Measurements from ENCODE around the gene EEF1AKMT4. TPM values are rescaled to one million over a fixed set of nuclear protein-coding genes. Genes with fewer than 3 reads are reported as not detected.

EEF1AKMT4 gene
- total and polyA plus RNA-seq, 4 donors, result 0.41 to 3.0 (median 1.6) TPM

- Histone ChIP-seq H3K4me1 (ENCODE audit: control insufficient read depth in 1 of 2, insufficient read depth in 2 of 2, low read length in 2 of 2) (peaks cover 0 to 1% of the 10 kb centered on the region in 2 donors), H3K9me3 (ENCODE audit: control insufficient read depth, low read length) (no peaks in the 10 kb centered on the region), H3K27me3 (ENCODE audit: control insufficient read depth in 1 of 2, insufficient read depth in 2 of 2, low read length in 1 of 2) (no peaks in the 10 kb centered on the region), H3K4me3 (ENCODE audit: low read length in 2 of 2) (no peak overlapping the region), H3K36me3 (ENCODE audit: control insufficient read depth in 1 of 2, insufficient read depth in 2 of 2, low read length in 1 of 2) (peaks cover 0 to under 1% of the 10 kb centered on the region in 2 donors), H3K27ac (ENCODE audit: low read depth in 1 of 2, low read length in 2 of 2) (no peak overlapping the region)
- DNase-seq (peak in 1 of 2 donors; percentile 12), ATAC-seq (ENCODE audit: low FRiP score) (no peak)
- WGBS, 2 donors, result 74 to 87% methylated on average over 7 of the region's 7 CpGs
- intact Hi-C loops (cut with DNase I), result loop anchor here (5.0 kb wide), 3 partner anchors 34 to 109 kb away; partner anchors contain the start of genes ABCF3 (in 1 of the 2), ALG3 (in 1 of the 2), CAMK2N2 (in 1 of the 2) and EEF1AKMT4 (in 1 of the 2)
Observed at GRCh38 chr3:184296616-184297015, 47.1 kb downstream of the EEF1AKMT4 start.

GRCh38 chr3:184298759-184299487 lies 49.5 kb downstream of the EEF1AKMT4 start, which contains the start of gene PSMD2:
Gene PSMD2 (plus strand): TSS chr3:184299241. CDS start chr3:184299267, 26 bp downstream.
- Histone ChIP-seq H3K4me1 (ENCODE audit: control insufficient read depth in 1 of 2, insufficient read depth in 2 of 2, low read length in 2 of 2) (peaks cover 0 to 1% of the 10 kb centered on the region in 2 donors), H3K27ac (ENCODE audit: low read depth in 1 of 2, low read length in 2 of 2) (peak within 1 kb of the TSS in 1 of 2 donors; percentile 83), H3K27me3 (ENCODE audit: control insufficient read depth in 1 of 2, insufficient read depth in 2 of 2, low read length in 1 of 2) (no peaks in the 10 kb centered on the region), H3K36me3 (ENCODE audit: control insufficient read depth in 1 of 2, insufficient read depth in 2 of 2, low read length in 1 of 2) (peaks cover 0 to 11% of the 10 kb centered on the region in 2 donors), H3K9me3 (ENCODE audit: control insufficient read depth, low read length) (no peaks in the 10 kb centered on the region), H3K4me3 (ENCODE audit: low read length in 2 of 2) (peak within 1 kb of the TSS; percentile 65 to 74)
- WGBS, 2 donors, result 0% methylated on average over 58 to 78 of the region's 78 CpGs
- DNase-seq, result peak; percentile 99
- intact Hi-C loops (cut with DNase I), result loop anchor here (5.0 kb wide), 3 partner anchors 37 to 112 kb away; partner anchors contain the start of genes ABCF3 (in 1 of the 2), ALG3 (in 1 of the 2), CAMK2N2 (in 1 of the 2) and EEF1AKMT4 (in 1 of the 2)
- ATAC-seq (ENCODE audit: low FRiP score), result peak; percentile 100

- ATAC-seq (ENCODE audit: low FRiP score), result no peak
- Histone ChIP-seq H3K27me3 (ENCODE audit: control insufficient read depth in 1 of 2, insufficient read depth in 2 of 2, low read length in 1 of 2) (no peaks in the 10 kb centered on the region), H3K27ac (ENCODE audit: low read depth in 1 of 2, low read length in 2 of 2) (peak overlapping the region in 1 of 2 donors; percentile 22), H3K4me1 (ENCODE audit: control insufficient read depth in 1 of 2, insufficient read depth in 2 of 2, low read length in 2 of 2) (peaks cover 0 to 1% of the 10 kb centered on the region in 2 donors), H3K9me3 (ENCODE audit: control insufficient read depth, low read length) (no peaks in the 10 kb centered on the region), H3K36me3 (ENCODE audit: control insufficient read depth in 1 of 2, insufficient read depth in 2 of 2, low read length in 1 of 2) (peaks cover 0 to 12% of the 10 kb centered on the region in 2 donors), H3K4me3 (ENCODE audit: low read length in 2 of 2) (peak overlapping the region; percentile 65 to 74)
- intact Hi-C loops (cut with DNase I), result loop anchor here (5.0 kb wide), 3 partner anchors 37 to 112 kb away; partner anchors contain the start of genes ABCF3 (in 1 of the 2), ALG3 (in 1 of the 2), CAMK2N2 (in 1 of the 2) and EEF1AKMT4 (in 1 of the 2)
- WGBS, 2 donors, result 16 to 17% methylated on average over 25 to 29 of the region's 29 CpGs
- peak in 1 of 2 donors; percentile 4 for DNase-seq
Observed at GRCh38 chr3:184299488-184300377, 50.3 kb downstream of the EEF1AKMT4 start.

- WGBS, 2 donors, result 62 to 69% methylated on average over 3 of the region's 3 CpGs
- H3K4me1 ChIP-seq (ENCODE audit: control insufficient read depth in 1 of 2, insufficient read depth in 2 of 2, low read length in 2 of 2), result peaks cover 0 to 1% of the 10 kb centered on the region in 2 donors
- H3K9me3 ChIP-seq (ENCODE audit: control insufficient read depth, low read length), result no peaks in the 10 kb centered on the region
- intact Hi-C loops (cut with DNase I), result no loop called here
- no peak overlapping the region for H3K4me3 ChIP-seq (ENCODE audit: low read length in 2 of 2)
- no peak for ATAC-seq (ENCODE audit: low FRiP score)
- peaks cover 0 to 12% of the 10 kb centered on the region in 2 donors for H3K36me3 ChIP-seq (ENCODE audit: control insufficient read depth in 1 of 2, insufficient read depth in 2 of 2, low read length in 1 of 2)
- DNase-seq, result no peak
- no peak overlapping the region for H3K27ac ChIP-seq (ENCODE audit: low read depth in 1 of 2, low read length in 2 of 2)
- no peaks in the 10 kb centered on the region for H3K27me3 ChIP-seq (ENCODE audit: control insufficient read depth in 1 of 2, insufficient read depth in 2 of 2, low read length in 1 of 2)
Observed at GRCh38 chr3:184300378-184300720, 50.9 kb downstream of the EEF1AKMT4 start.

- H3K4me3 ChIP-seq (ENCODE audit: low read length in 2 of 2), result no peak overlapping the region
- no peaks in the 10 kb centered on the region for H3K9me3 ChIP-seq (ENCODE audit: control insufficient read depth, low read length)
- DNase-seq, result no peak
- H3K36me3 ChIP-seq (ENCODE audit: control insufficient read depth in 1 of 2, insufficient read depth in 2 of 2, low read length in 1 of 2), result peaks cover 10 to 29% of the 10 kb centered on the region in 2 donors
- H3K27ac ChIP-seq (ENCODE audit: low read depth in 1 of 2, low read length in 2 of 2), result no peak overlapping the region
- no peaks in the 10 kb centered on the region for H3K4me1 ChIP-seq (ENCODE audit: control insufficient read depth in 1 of 2, insufficient read depth in 2 of 2, low read length in 2 of 2)
- intact Hi-C loops (cut with DNase I), result no loop called here
- H3K27me3 ChIP-seq (ENCODE audit: control insufficient read depth in 1 of 2, insufficient read depth in 2 of 2, low read length in 1 of 2), result no peaks in the 10 kb centered on the region
- WGBS, 2 donors, result 57 to 66% methylated on average over 1 of the region's 1 CpG
- ATAC-seq (ENCODE audit: low FRiP score), result no peak
Observed at GRCh38 chr3:184305577-184305976, 56.1 kb downstream of the EEF1AKMT4 start.

GRCh38 chr3:184306341-184306972 lies 57.0 kb downstream of the EEF1AKMT4 start:
- no peaks in the 10 kb centered on the region for H3K4me1 ChIP-seq (ENCODE audit: control insufficient read depth in 1 of 2, insufficient read depth in 2 of 2, low read length in 2 of 2)
- no peak overlapping the region for H3K27ac ChIP-seq (ENCODE audit: low read depth in 1 of 2, low read length in 2 of 2)
- peaks cover 10 to 29% of the 10 kb centered on the region in 2 donors for H3K36me3 ChIP-seq (ENCODE audit: control insufficient read depth in 1 of 2, insufficient read depth in 2 of 2, low read length in 1 of 2)
- 90% methylated on average over 4 of the region's 4 CpGs for WGBS, 2 donors
- H3K4me3 ChIP-seq (ENCODE audit: low read length in 2 of 2), result no peak overlapping the region
- H3K27me3 ChIP-seq (ENCODE audit: control insufficient read depth in 1 of 2, insufficient read depth in 2 of 2, low read length in 1 of 2), result no peaks in the 10 kb centered on the region
- ATAC-seq (ENCODE audit: low FRiP score), result no peak
- intact Hi-C loops (cut with DNase I), result no loop called here
- DNase-seq, result no peak
- no peaks in the 10 kb centered on the region for H3K9me3 ChIP-seq (ENCODE audit: control insufficient read depth, low read length)

GRCh38 chr3:184307915-184308314 lies 58.4 kb downstream of the EEF1AKMT4 start:
- intact Hi-C loops (cut with DNase I), result no loop called here
- ATAC-seq (ENCODE audit: low FRiP score) (no peak), DNase-seq (peak in 1 of 2 donors; percentile 17)
- H3K27ac ChIP-seq (ENCODE audit: low read depth in 1 of 2, low read length in 2 of 2), result no peak overlapping the region
- WGBS, 2 donors, result 94 to 95% methylated on average over 9 of the region's 9 CpGs
- H3K9me3 ChIP-seq (ENCODE audit: control insufficient read depth, low read length), result no peaks in the 10 kb centered on the region
- peaks cover 10 to 22% of the 10 kb centered on the region in 2 donors for H3K36me3 ChIP-seq (ENCODE audit: control insufficient read depth in 1 of 2, insufficient read depth in 2 of 2, low read length in 1 of 2)
- H3K4me3 ChIP-seq (ENCODE audit: low read length in 2 of 2), result no peak overlapping the region
- H3K4me1 ChIP-seq (ENCODE audit: control insufficient read depth in 1 of 2, insufficient read depth in 2 of 2, low read length in 2 of 2), result no peaks in the 10 kb centered on the region
- no peaks in the 10 kb centered on the region for H3K27me3 ChIP-seq (ENCODE audit: control insufficient read depth in 1 of 2, insufficient read depth in 2 of 2, low read length in 1 of 2)

Measured in aorta (tissue), 5 donors.